MM.1S (cell line): ENCODE measurements around the gene PRF1.

Source experiments
- DNase-seq: peaks from one replicate; pipeline ENCODE4 v3.0.0-alpha.2; 2015
- H2AFZ ChIP-seq: fragments of 300-600 bp; sonication (generic); 2 replicates; pipeline ENCODE4 v1.6.0; 2016; ENCODE audit warnings: antibody characterized with exemption, low read length
- H3F3A ChIP-seq: fragments of 300-600 bp; sonication (generic); 2 replicates; pipeline ENCODE4 v1.6.1; 2016; ENCODE audit warnings: mild to moderate bottlenecking, antibody characterized with exemption, low read length, moderate library complexity, mixed read lengths; ENCODE audit not compliant: insufficient read depth
- H3K27ac ChIP-seq: fragments of 300-600 bp; sonication (generic); 2 replicates; pipeline ENCODE4 v1.5.1; 2016; ENCODE audit warnings: mild to moderate bottlenecking, low read length
- H3K27me3 ChIP-seq: fragments of 300-600 bp; sonication (generic); replicated peaks from 2 replicates; pipeline ENCODE4 v1.6.0; 2016; ENCODE audit warnings: low read length; ENCODE audit not compliant: insufficient read depth
- H3K36me3 ChIP-seq: fragments of 300-600 bp; sonication (generic); replicated peaks from 2 replicates; pipeline ENCODE4 v1.6.1; 2016; ENCODE audit warnings: mild to moderate bottlenecking, low read length, mixed read lengths; ENCODE audit not compliant: insufficient read depth
- H3K4me1 ChIP-seq: fragments of 300-600 bp; sonication (generic); 2 replicates; pipeline ENCODE4 v1.6.1; 2016; ENCODE audit warnings: low read length, mixed read lengths
- H3K4me2 ChIP-seq: fragments of 300-600 bp; sonication (generic); 2 replicates; pipeline ENCODE4 v1.6.0; 2016; ENCODE audit warnings: low read depth, low read length
- H3K4me3 ChIP-seq: fragments of 300-600 bp; sonication (generic); 2 replicates; pipeline ENCODE4 v1.5.1; 2016; ENCODE audit warnings: low read length, mixed read lengths
- H3K79me2 ChIP-seq: fragments of 300-600 bp; sonication (generic); 2 replicates; pipeline ENCODE4 v1.6.1; 2016; ENCODE audit warnings: mixed run types, low read length, mixed read lengths
- H3K9ac ChIP-seq: fragments of 300-600 bp; sonication (generic); 2 replicates; pipeline ENCODE4 v1.6.1; 2016; ENCODE audit warnings: low read length, mixed read lengths
- H3K9me2 ChIP-seq: fragments of 300-600 bp; sonication (generic); replicated peaks from 2 replicates; pipeline ENCODE4 v1.6.1; 2016; ENCODE audit warnings: mild to moderate bottlenecking, low read length, mixed read lengths; ENCODE audit not compliant: insufficient read depth
- H3K9me3 ChIP-seq: fragments of 300-600 bp; sonication (generic); replicated peaks from 2 replicates; pipeline ENCODE4 v1.6.1; 2016; ENCODE audit warnings: mild to moderate bottlenecking, low read length, mixed read lengths; ENCODE audit not compliant: insufficient read depth
- H4K20me1 ChIP-seq: fragments of 300-600 bp; sonication (generic); 2 replicates; pipeline ENCODE4 v1.6.1; 2016; ENCODE audit warnings: mild to moderate bottlenecking, low read length, moderate library complexity, mixed read lengths; ENCODE audit not compliant: insufficient read depth
- CTCF ChIP-seq: fragments of 300-600 bp; sonication (generic); IDR thresholded peaks from 2 replicates; pipeline ENCODE4 v1.5.1; 2016; ENCODE audit warnings: antibody characterized with exemption, low read length, mixed read lengths
- EZH2 ChIP-seq: fragments of 300-600 bp; sonication (generic); optimal IDR thresholded peaks from 2 replicates; pipeline ENCODE3; 2017; ENCODE audit warnings: low read depth, mild to moderate bottlenecking, antibody characterized with exemption, low read length, mixed read lengths
- EZH2phosphoT487 ChIP-seq: fragments of 300-600 bp; sonication (generic); IDR thresholded peaks from 2 replicates; pipeline ENCODE4 v1.6.1; 2018; ENCODE audit warnings: antibody characterized with exemption, low read length

Gene PRF1

DNA sequence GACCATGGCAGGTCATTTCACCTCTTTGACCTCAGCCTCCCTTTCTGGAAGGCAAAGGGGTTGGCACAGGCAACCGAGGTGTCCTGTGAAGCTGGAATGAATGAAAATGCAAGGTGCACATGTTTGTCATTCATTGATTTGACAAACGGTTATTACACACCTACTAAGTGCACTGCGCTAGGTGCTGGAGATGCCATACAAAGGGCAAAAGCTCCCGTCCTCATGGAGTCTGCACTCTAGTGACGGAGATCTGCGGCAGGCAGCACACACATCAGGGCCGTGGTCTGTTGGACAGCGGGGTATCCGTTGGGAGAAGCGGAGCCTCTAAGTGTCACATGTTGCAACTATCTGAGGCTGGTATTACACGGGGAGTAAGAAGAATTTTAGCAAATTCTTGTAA, 44.2 kb downstream of the PRF1 start:
- Histone ChIP-seq H3K36me3 (0 out of 2 replicates have a peak, but pooled peaks cover 2% of the 10 kb centered on the region), H2AFZ (no peak overlapping the region), H3K79me2 (0 out of 2 replicates have a peak, but pooled peaks cover 6% of the 10 kb centered on the region), H3K9ac (no peak overlapping the region), H3K9me2 (no peaks in the 10 kb centered on the region), H3K27ac (no peak overlapping the region), H3K9me3 (no peaks in the 10 kb centered on the region), H3K4me1 (no peaks in the 10 kb centered on the region), H3K4me3 (no peak overlapping the region), H3F3A (no peaks in the 10 kb centered on the region; the same call in 1 of the 2 replicates), H3K4me2 (no peak overlapping the region), H3K27me3 (no peaks in the 10 kb centered on the region), H4K20me1 (no peaks in the 10 kb centered on the region)
- DNase-seq, result no peak
- TF ChIP-seq EZH2phosphoT487 (no peak), EZH2 (no peak), CTCF (no peak)

DNA sequence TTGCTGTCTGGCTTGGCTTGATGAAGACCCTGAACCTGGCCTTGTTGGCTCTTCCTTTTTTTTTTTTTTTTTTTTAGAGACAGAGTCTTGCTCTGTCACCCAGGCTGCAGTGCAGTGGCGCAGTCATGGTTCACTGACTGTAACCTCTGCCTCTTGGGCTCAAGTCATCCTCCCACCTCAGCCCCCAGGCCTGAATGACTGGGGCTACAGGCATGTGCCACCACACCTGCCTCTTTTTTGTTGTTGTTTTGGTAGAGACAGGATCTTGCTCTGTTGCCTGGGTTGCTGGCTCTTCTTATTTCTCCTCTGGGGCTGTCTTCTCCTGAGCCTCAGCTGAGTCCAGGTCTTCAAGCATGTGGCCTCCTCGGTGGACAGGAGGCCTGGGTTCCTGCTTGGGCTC, 44.7 kb downstream of the PRF1 start:
- Histone ChIP-seq H3K4me1 (no peaks in the 10 kb centered on the region), H3K36me3 (0 out of 2 replicates have a peak, but pooled peaks cover 2% of the 10 kb centered on the region), H3K79me2 (peaks cover 9% of the 10 kb centered on the region; the same call in 1 of the 2 replicates), H3K9ac (no peak overlapping the region), H4K20me1 (no peaks in the 10 kb centered on the region), H2AFZ (no peak overlapping the region), H3K9me3 (no peaks in the 10 kb centered on the region), H3F3A (no peaks in the 10 kb centered on the region; the same call in 1 of the 2 replicates), H3K4me3 (no peak overlapping the region), H3K27me3 (no peaks in the 10 kb centered on the region), H3K27ac (no peak overlapping the region), H3K4me2 (no peak overlapping the region), H3K9me2 (no peaks in the 10 kb centered on the region)
- no peak for DNase-seq
- TF ChIP-seq EZH2, result no peak
- no peak for TF ChIP-seq EZH2phosphoT487
- no peak for TF ChIP-seq CTCF

- Histone ChIP-seq H3K4me1 (no peaks in the 10 kb centered on the region), H3K4me2 (no peak overlapping the region), H4K20me1 (no peaks in the 10 kb centered on the region)
Observed at GRCh38 chr10:70557086-70557845, 45.3 kb downstream of the PRF1 start.

More at GRCh38 chr10:70557086-70557845, 45.3 kb downstream of the PRF1 start:
- Histone ChIP-seq H3K4me3 (no peak overlapping the region), H3K9ac (no peak overlapping the region), H3K9me2 (no peaks in the 10 kb centered on the region), H3K9me3 (no peaks in the 10 kb centered on the region), H3K27ac (no peak overlapping the region), H3K79me2 (peaks cover 12% of the 10 kb centered on the region; the same call in 1 of the 2 replicates), H3F3A (no peaks in the 10 kb centered on the region; the same call in 1 of the 2 replicates), H3K27me3 (no peaks in the 10 kb centered on the region), H2AFZ (no peak overlapping the region), H3K36me3 (peaks cover 2% of the 10 kb centered on the region; the same call in 1 of the 2 replicates)
- DNase-seq, result no peak
- TF ChIP-seq CTCF (no peak), EZH2phosphoT487 (no peak), EZH2 (no peak)
